Measurements from ENCODE around the gene TXNDC2. TPM values are rescaled to one million over a fixed set of nuclear protein-coding genes. Genes with fewer than 3 reads are reported as not detected.

Gene TXNDC2
- polyA plus RNA-seq, 3 donors = 0.10 to 0.36 TPM; not detected in 1

- Histone ChIP-seq H4K20me1 (ENCODE audit: insufficient read depth, low read length) (peaks cover 100% of the 10 kb centered on the region), H3K36me3 (replicated peaks in 1 of 2; ENCODE audit: control insufficient read depth in 1 of 2, insufficient read depth in 2 of 2, low read length in 2 of 2) (peaks cover 11 to 17% of the 10 kb centered on the region in 2 donors), H3K9ac (ENCODE audit: insufficient read depth, low read length, poor library complexity, severe bottlenecking) (no peak overlapping the region), H3K27me3 (ENCODE audit: control insufficient read depth in 2 of 2, insufficient read depth in 2 of 2, low read length in 2 of 2) (no peaks in the 10 kb centered on the region), H3K4me1 (ENCODE audit: control insufficient read depth in 1 of 2, insufficient read depth in 2 of 2, low read length in 2 of 2) (peaks cover 5 to 20% of the 10 kb centered on the region in 2 donors), H3K4me2 (replicated peaks; ENCODE audit: extremely low read depth, low read length, poor library complexity, severe bottlenecking) (no peak overlapping the region), H3K4me3 (replicated peaks in 1 of 3; ENCODE audit: low read depth in 2 of 3, low read length in 3 of 3) (no peak overlapping the region), H2AFZ (ENCODE audit: insufficient read depth, low read depth, low read length, poor library complexity, severe bottlenecking) (no peak overlapping the region), H3K79me2 (ENCODE audit: insufficient read depth, low read length) (peaks cover 100% of the 10 kb centered on the region), H3K9me3 (replicated peaks in 1 of 2; ENCODE audit: control insufficient read depth in 1 of 2, insufficient read depth in 1 of 2, low read length in 2 of 2) (no peaks in the 10 kb centered on the region), H3K27ac (ENCODE audit: low read depth in 1 of 2, low read length in 2 of 2) (no peak overlapping the region)
- Mint-ChIP-seq H3K4me3 (no peak overlapping the region), H3K9me3 (peaks cover 0 to 2% (median 0%) of the 10 kb centered on the region in 7 donors), H3K27me3 (ENCODE audit: low read depth in 3 of 3) (no peaks in the 10 kb centered on the region), H3K4me1 (peaks cover 37% of the 10 kb centered on the region), H3K27ac (peak overlapping the region in 1 of 7 donors; percentile 26), H3K36me3 (peaks cover 15 to 21% of the 10 kb centered on the region in 2 donors)
- intact Hi-C loops (cut with micrococcal nuclease) = no loop called here
- no CpG with 5 or more reads among the region's 5 CpGs for WGBS (ENCODE audit: insufficient coverage)
- no peak for TF ChIP-seq CTCF (IDR thresholded peaks at IDR 0.05)
- DNase-seq = no peak
These were observed 43.0 kb downstream of the TXNDC2 start for GRCh38 chr18:9928646-9929259.

- Histone ChIP-seq H3K4me2 (replicated peaks; ENCODE audit: extremely low read depth, low read length, poor library complexity, severe bottlenecking) (no peak overlapping the region), H3K4me3 (replicated peaks in 1 of 3; ENCODE audit: low read depth in 2 of 3, low read length in 3 of 3) (no peak overlapping the region), H4K20me1 (ENCODE audit: insufficient read depth, low read length) (peaks cover 100% of the 10 kb centered on the region), H3K27me3 (ENCODE audit: control insufficient read depth in 2 of 2, insufficient read depth in 2 of 2, low read length in 2 of 2) (no peaks in the 10 kb centered on the region), H3K79me2 (ENCODE audit: insufficient read depth, low read length) (peaks cover 99% of the 10 kb centered on the region), H2AFZ (ENCODE audit: insufficient read depth, low read depth, low read length, poor library complexity, severe bottlenecking) (no peak overlapping the region), H3K27ac (ENCODE audit: low read depth in 1 of 2, low read length in 2 of 2) (no peak overlapping the region), H3K36me3 (replicated peaks in 1 of 2; ENCODE audit: control insufficient read depth in 1 of 2, insufficient read depth in 2 of 2, low read length in 2 of 2) (peaks cover 21 to 31% of the 10 kb centered on the region in 2 donors), H3K4me1 (ENCODE audit: control insufficient read depth in 1 of 2, insufficient read depth in 2 of 2, low read length in 2 of 2) (peaks cover 5 to 20% of the 10 kb centered on the region in 2 donors), H3K9ac (ENCODE audit: insufficient read depth, low read length, poor library complexity, severe bottlenecking) (no peak overlapping the region), H3K9me3 (replicated peaks in 1 of 2; ENCODE audit: control insufficient read depth in 1 of 2, insufficient read depth in 1 of 2, low read length in 2 of 2) (no peaks in the 10 kb centered on the region)
- Mint-ChIP-seq H3K4me3 (no peak overlapping the region), H3K36me3 (peaks cover 16 to 33% of the 10 kb centered on the region in 2 donors), H3K4me1 (peaks cover 28% of the 10 kb centered on the region), H3K27me3 (ENCODE audit: low read depth in 3 of 3) (peaks cover 0 to 2% (median 0%) of the 10 kb centered on the region in 3 donors), H3K27ac (no peak overlapping the region), H3K9me3 (peaks cover 0 to 2% (median 0%) of the 10 kb centered on the region in 7 donors)
- no peak for TF ChIP-seq CTCF (IDR thresholded peaks at IDR 0.05)
- WGBS (ENCODE audit: insufficient coverage) = no CpG with 5 or more reads among the region's 3 CpGs
- intact Hi-C loops (cut with micrococcal nuclease) = no loop called here
- DNase-seq = no peak
These were observed 44.6 kb downstream of the TXNDC2 start for GRCh38 chr18:9930299-9930884.
